DOHH2 (cell line): Measurements from ENCODE around the gene SORL1.

Experiments used
- H3F3A ChIP-seq: fragments of 200-600 bp; sonication (generic), shearing (Covaris generic); 2 replicates; pipeline ENCODE4 v1.6.0; 2016; ENCODE audit warnings: antibody characterized with exemption, mild to moderate bottlenecking; ENCODE audit not compliant: control insufficient read depth, insufficient read depth
- H3K27ac ChIP-seq: fragments of 200-600 bp; sonication (generic); 2 replicates; pipeline ENCODE4 v1.5.1; 2014; ENCODE audit warnings: low read depth, mild to moderate bottlenecking, low read length, moderate library complexity
- H3K27me3 ChIP-seq: fragments of 200-600 bp; sonication (generic); 2 replicates; pipeline ENCODE4 v1.6.1; 2014; ENCODE audit warnings: mild to moderate bottlenecking, low read length, mixed read lengths; ENCODE audit not compliant: control insufficient read depth
- H3K36me3 ChIP-seq: fragments of 200-600 bp; sonication (generic); 2 replicates; pipeline ENCODE4 v1.6.1; 2014; ENCODE audit warnings: mild to moderate bottlenecking, low read length, moderate library complexity, mixed read lengths; ENCODE audit not compliant: control insufficient read depth
- H3K4me1 ChIP-seq: fragments of 200-600 bp; sonication (generic); 2 replicates; pipeline ENCODE4 v1.6.1; 2014; ENCODE audit warnings: mild to moderate bottlenecking, low read length, mixed read lengths; ENCODE audit not compliant: control insufficient read depth
- H3K4me2 ChIP-seq: fragments of 200-600 bp; sonication (generic); 2 replicates; pipeline ENCODE4 v1.6.0; 2014; ENCODE audit warnings: mild to moderate bottlenecking, low read length, moderate library complexity
- H3K4me3 ChIP-seq: fragments of 200-600 bp; sonication (generic); 2 replicates; pipeline ENCODE4 v1.5.1; 2014; ENCODE audit warnings: mild to moderate bottlenecking, low read length, mixed read lengths
- H3K79me2 ChIP-seq: fragments of 200-600 bp; sonication (generic); 2 replicates; pipeline ENCODE4 v1.6.1; 2014; ENCODE audit warnings: mild to moderate bottlenecking, low read length, mixed read lengths; ENCODE audit not compliant: control insufficient read depth
- H3K9me2 ChIP-seq: fragments of 200-600 bp; sonication (generic); replicated peaks from 2 replicates; pipeline ENCODE4 v1.6.1; 2014; ENCODE audit warnings: mild to moderate bottlenecking, low read length, mixed read lengths; ENCODE audit not compliant: control insufficient read depth
- H3K9me3 ChIP-seq: fragments of 200-600 bp; sonication (generic); 2 replicates; pipeline ENCODE4 v1.6.1; 2014; ENCODE audit warnings: antibody characterized with exemption, low read length, mixed read lengths; ENCODE audit not compliant: control insufficient read depth, insufficient read depth
- H4K20me1 ChIP-seq: fragments of 200-600 bp; sonication (generic); 2 replicates; pipeline ENCODE4 v1.6.0; 2014; ENCODE audit warnings: low read depth, mild to moderate bottlenecking, antibody characterized with exemption, low read length, moderate library complexity; ENCODE audit not compliant: control insufficient read depth, insufficient read depth
- EZH2phosphoT487 ChIP-seq: fragments of 200-600 bp; sonication (generic); IDR thresholded peaks from 2 replicates; pipeline ENCODE4 v1.6.1; 2017; ENCODE audit warnings: borderline replicate concordance, mild to moderate bottlenecking, antibody characterized with exemption, low read length, moderate library complexity, mixed read lengths
- TF ChIP-seq, protein P1 (sequence below): fragments of 200-600 bp; sonication (generic); IDR thresholded peaks from one replicate; pipeline ENCODE4 v1.5.1; 2014; ENCODE audit warnings: antibody characterized with exemption, mild to moderate bottlenecking, low read depth, low read length; ENCODE audit not compliant: poor library complexity, severe bottlenecking

SORL1 gene

DNA sequence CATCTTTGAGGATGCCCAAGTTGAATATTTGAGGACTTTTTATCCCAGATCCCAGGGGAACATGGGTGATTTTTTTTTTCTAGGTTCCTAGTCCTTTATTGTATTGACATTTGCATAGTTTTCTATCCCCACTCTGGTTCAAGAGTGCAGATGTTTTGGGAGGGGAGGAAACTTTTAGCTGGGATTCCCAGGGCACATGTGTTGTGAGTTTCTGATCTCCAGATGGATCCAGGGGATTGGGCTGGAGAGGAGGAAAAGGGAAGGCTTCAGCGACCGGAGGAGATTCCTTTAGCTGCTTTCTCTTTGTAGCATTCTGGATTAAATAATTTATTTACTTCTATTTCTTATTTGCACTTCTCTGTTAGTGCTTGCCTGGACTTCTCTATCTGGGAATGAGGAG lies 15.4 kb downstream of the SORL1 start:
- H4K20me1 ChIP-seq: peaks cover 31% of the 10 kb centered on the region
- no peaks in the 10 kb centered on the region for H3K27me3 ChIP-seq
- H3K4me2 ChIP-seq: peak overlapping the region; percentile 68
- H3K9me3 ChIP-seq: no peaks in the 10 kb centered on the region
- H3K4me3 ChIP-seq: peak overlapping the region; percentile 23
- peaks cover 100% of the 10 kb centered on the region for H3K79me2 ChIP-seq
- H3K36me3 ChIP-seq: peaks cover 92% of the 10 kb centered on the region
- peaks cover 71% of the 10 kb centered on the region for H3K4me1 ChIP-seq
- TF ChIP-seq EZH2phosphoT487: no peak
- TF ChIP-seq, protein P1, sequence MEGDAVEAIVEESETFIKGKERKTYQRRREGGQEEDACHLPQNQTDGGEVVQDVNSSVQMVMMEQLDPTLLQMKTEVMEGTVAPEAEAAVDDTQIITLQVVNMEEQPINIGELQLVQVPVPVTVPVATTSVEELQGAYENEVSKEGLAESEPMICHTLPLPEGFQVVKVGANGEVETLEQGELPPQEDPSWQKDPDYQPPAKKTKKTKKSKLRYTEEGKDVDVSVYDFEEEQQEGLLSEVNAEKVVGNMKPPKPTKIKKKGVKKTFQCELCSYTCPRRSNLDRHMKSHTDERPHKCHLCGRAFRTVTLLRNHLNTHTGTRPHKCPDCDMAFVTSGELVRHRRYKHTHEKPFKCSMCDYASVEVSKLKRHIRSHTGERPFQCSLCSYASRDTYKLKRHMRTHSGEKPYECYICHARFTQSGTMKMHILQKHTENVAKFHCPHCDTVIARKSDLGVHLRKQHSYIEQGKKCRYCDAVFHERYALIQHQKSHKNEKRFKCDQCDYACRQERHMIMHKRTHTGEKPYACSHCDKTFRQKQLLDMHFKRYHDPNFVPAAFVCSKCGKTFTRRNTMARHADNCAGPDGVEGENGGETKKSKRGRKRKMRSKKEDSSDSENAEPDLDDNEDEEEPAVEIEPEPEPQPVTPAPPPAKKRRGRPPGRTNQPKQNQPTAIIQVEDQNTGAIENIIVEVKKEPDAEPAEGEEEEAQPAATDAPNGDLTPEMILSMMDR: no peak
- H3K27ac ChIP-seq: peak overlapping the region; percentile 23; the same call in 1 of the 2 replicates
- H3F3A ChIP-seq: no peaks in the 10 kb centered on the region
- no peaks in the 10 kb centered on the region for H3K9me2 ChIP-seq

DNA sequence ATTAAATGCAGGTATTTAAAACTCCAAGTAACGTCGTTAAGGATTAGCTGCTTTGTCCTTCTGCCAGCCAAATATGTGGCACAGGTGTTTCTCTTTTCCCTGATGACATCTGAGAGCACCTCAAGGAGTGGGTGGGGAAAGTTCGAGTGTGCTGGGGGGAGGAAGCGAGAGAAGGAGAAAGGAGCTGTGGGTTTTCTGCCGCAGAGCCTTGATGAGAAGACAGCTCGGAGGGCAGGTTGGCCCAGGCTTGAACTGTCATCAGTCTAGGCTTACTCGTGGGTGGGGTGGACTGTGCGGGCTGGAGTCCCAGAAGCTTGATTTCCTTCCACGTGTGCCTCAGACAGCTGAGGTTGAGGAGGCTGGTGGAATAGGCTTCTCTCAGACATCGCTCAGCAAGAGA lies 15.9 kb downstream of the SORL1 start:
- Histone ChIP-seq H3K4me1 (peaks cover 66% of the 10 kb centered on the region), H3F3A (no peaks in the 10 kb centered on the region), H3K9me2 (no peaks in the 10 kb centered on the region), H3K27me3 (no peaks in the 10 kb centered on the region), H3K9me3 (no peaks in the 10 kb centered on the region), H3K27ac (no peak overlapping the region), H3K79me2 (peaks cover 100% of the 10 kb centered on the region), H3K36me3 (peaks cover 92% of the 10 kb centered on the region), H3K4me3 (no peak overlapping the region), H4K20me1 (peaks cover 31% of the 10 kb centered on the region), H3K4me2 (peak overlapping the region; percentile 68)
- TF ChIP-seq, protein P1: no peak
- TF ChIP-seq EZH2phosphoT487: no peak

GRCh38 chr11:121469910-121470309 lies 17.8 kb downstream of the SORL1 start:
- peaks cover 93% of the 10 kb centered on the region for H3K36me3 ChIP-seq
- no peaks in the 10 kb centered on the region for H3K9me3 ChIP-seq
- no peaks in the 10 kb centered on the region for H3K27me3 ChIP-seq
- no peak overlapping the region for H3K4me2 ChIP-seq
- H3K4me3 ChIP-seq: no peak overlapping the region
- H4K20me1 ChIP-seq: peaks cover 20% of the 10 kb centered on the region
- H3K79me2 ChIP-seq: peaks cover 100% of the 10 kb centered on the region
- peaks cover 52% of the 10 kb centered on the region for H3K4me1 ChIP-seq
- no peak overlapping the region for H3K27ac ChIP-seq
- TF ChIP-seq EZH2phosphoT487: no peak
- TF ChIP-seq, protein P1: no peak
- H3K9me2 ChIP-seq: no peaks in the 10 kb centered on the region
- H3F3A ChIP-seq: no peaks in the 10 kb centered on the region
